OCI-LY7 (cell line): Measurements from ENCODE around the gene WDR82. TPM values are rescaled to one million over a fixed set of nuclear protein-coding genes. Genes with fewer than 3 reads are reported as not detected.

Experiments
- BruUV-seq: library from RNA; stranded (reverse); fragments of 400-500 nt; replicated peaks from 2 replicates; lab custom pipeline; 2021; lab: Mats Ljungman, UMichigan
- CTCF ChIA-PET: fragments of 300-600 bp; sonication (Branson Sonifier 250); formaldehyde crosslinking; loops from one replicate; lab custom pipeline; 2022; ENCODE audit warnings: antibody characterized with exemption; ENCODE audit not compliant: unreplicated experiment; lab: Charles Lee
- POLR2A ChIA-PET: fragments of 300-600 bp; sonication (Branson Sonifier 250); formaldehyde crosslinking; loops from one replicate; lab custom pipeline; 2022; ENCODE audit warnings: antibody characterized with exemption; lab: Charles Lee
- DNase-seq: peaks from one replicate; pipeline ENCODE4 v3.0.0-alpha.2; 2015; ENCODE audit warnings: low spot score
- H2AFZ ChIP-seq: fragments of 200-600 bp; sonication (generic), shearing (Covaris generic); 2 replicates; pipeline ENCODE4 v1.6.1; 2014; ENCODE audit warnings: mild to moderate bottlenecking, antibody characterized with exemption, low read length, moderate library complexity
- H3K27ac ChIP-seq: fragments of 200-600 bp; sonication (generic); 2 replicates; pipeline ENCODE4 v1.5.1; 2014; ENCODE audit warnings: mixed run types, low read depth, mild to moderate bottlenecking, moderate library complexity, low read length, inconsistent platforms; ENCODE audit not compliant: poor library complexity, severe bottlenecking
- H3K36me3 ChIP-seq: fragments of 200-600 bp; sonication (generic); 2 replicates; pipeline ENCODE4 v1.6.1; 2014; ENCODE audit warnings: mild to moderate bottlenecking, antibody characterized with exemption, low read length, moderate library complexity, mixed read lengths; ENCODE audit not compliant: insufficient read depth
- H3K4me1 ChIP-seq: fragments of 200-600 bp; sonication (generic); 2 replicates; pipeline ENCODE4 v1.5.1; 2014; ENCODE audit warnings: mild to moderate bottlenecking, low read length; ENCODE audit not compliant: insufficient read depth, poor library complexity, severe bottlenecking
- H3K4me2 ChIP-seq: fragments of 200-600 bp; sonication (generic); 2 replicates; pipeline ENCODE4 v1.6.1; 2014; ENCODE audit warnings: mild to moderate bottlenecking, low read length
- H3K4me3 ChIP-seq: fragments of 200-600 bp; sonication (generic); 2 replicates; pipeline ENCODE4 v1.5.1; 2014; ENCODE audit warnings: mild to moderate bottlenecking, low read depth, low read length; ENCODE audit not compliant: poor library complexity, severe bottlenecking
- H3K79me2 ChIP-seq: fragments of 200-600 bp; sonication (generic); 2 replicates; pipeline ENCODE4 v1.6.1; 2016; ENCODE audit warnings: low read depth, mild to moderate bottlenecking, low read length, moderate library complexity, mixed read lengths; ENCODE audit not compliant: insufficient read depth
- H3K9me2 ChIP-seq: fragments of 200-600 bp; sonication (generic); 2 replicates; pipeline ENCODE4 v1.6.1; 2016; ENCODE audit warnings: mild to moderate bottlenecking, low read length, mixed read lengths; ENCODE audit not compliant: insufficient read depth
- H3K9me3 ChIP-seq: fragments of 200-600 bp; sonication (generic); 2 replicates; pipeline ENCODE4 v1.6.1; 2014; ENCODE audit warnings: mild to moderate bottlenecking, mixed run types, low read length, mixed read lengths
- H4K20me1 ChIP-seq: fragments of 200-600 bp; sonication (generic); 2 replicates; pipeline ENCODE4 v1.6.1; 2014; ENCODE audit warnings: mild to moderate bottlenecking, antibody characterized with exemption, low read length, moderate library complexity, mixed read lengths; ENCODE audit not compliant: insufficient read depth
- CTCF ChIP-seq: fragments of 200-600 bp; sonication (generic); conservative IDR thresholded peaks from 2 replicates; pipeline ENCODE4 v1.5.1; 2014; ENCODE audit warnings: mild to moderate bottlenecking, antibody characterized with exemption, low read length, moderate library complexity, mixed read lengths
- EZH2phosphoT487 ChIP-seq: fragments of 200-600 bp; sonication (generic); IDR thresholded peaks from 2 replicates; pipeline ENCODE4 v1.6.1; 2018; ENCODE audit warnings: low read depth, borderline replicate concordance, mild to moderate bottlenecking, mixed run types, antibody characterized with exemption, low read length, moderate library complexity, mixed read lengths
- intact Hi-C: fragments of 100-400 bp; cut with micrococcal nuclease; formaldehyde crosslinking; loops from one replicate; pipeline ENCODE4 v1.10.0; 2022; ENCODE audit not compliant: unreplicated experiment
- total RNA-seq, 2 experiments: library from RNA; depleted of rRNA in 1 of 2; stranded (reverse); fragments of >200 nt in 1 of 2; shearing (Covaris generic) in 1 of 2; gene quantifications; 2 replicates each; pipeline ENCODE4 v1.2.3, GENCODE V29; 2014 to 2022

Gene WDR82
- total RNA-seq, 2 experiments from 2014 or later = 38.5 to 67.9 TPM

GRCh38 chr3:52259035-52259434 is 19.4 kb downstream of the WDR82 start:
- POLR2A ChIA-PET = interaction anchor here (1.3 kb wide), 1 partner anchor 12 kb away, joined by 4 read pairs; no protein-coding TSS in a partner anchor
- no peak for TF ChIP-seq EZH2phosphoT487
- no peak for TF ChIP-seq CTCF
- Histone ChIP-seq H3K9me3 (no peaks in the 10 kb centered on the region), H4K20me1 (no peaks in the 10 kb centered on the region), H3K79me2 (peaks cover 16% of the 10 kb centered on the region; the same call in 1 of the 2 replicates), H3K27ac (no peak overlapping the region), H3K4me3 (no peak overlapping the region), H3K4me2 (no peak overlapping the region), H3K9me2 (no peaks in the 10 kb centered on the region), H2AFZ (no peak overlapping the region), H3K4me1 (peaks cover 6% of the 10 kb centered on the region), H3K36me3 (peaks cover 99% of the 10 kb centered on the region)
- BruUV-seq = no TSS peak
- DNase-seq = no peak
- CTCF ChIA-PET = no interaction called here
- intact Hi-C loops = no loop called here

- H3K4me3 ChIP-seq = no peak overlapping the region
- H3K4me1 ChIP-seq = peaks cover 17% of the 10 kb centered on the region
- H3K79me2 ChIP-seq = peaks cover 13% of the 10 kb centered on the region; the same call in 1 of the 2 replicates
- DNase-seq = no peak
- H3K36me3 ChIP-seq = peaks cover 96% of the 10 kb centered on the region
- no TSS peak for BruUV-seq
- H4K20me1 ChIP-seq = no peaks in the 10 kb centered on the region
- H3K4me2 ChIP-seq = no peak overlapping the region
- intact Hi-C loops = no loop called here
- TF ChIP-seq CTCF = no peak
- TF ChIP-seq EZH2phosphoT487 = no peak
- no peak overlapping the region for H2AFZ ChIP-seq
- no peaks in the 10 kb centered on the region for H3K9me2 ChIP-seq
- no peaks in the 10 kb centered on the region for H3K9me3 ChIP-seq
- ChIA-PET CTCF (no interaction called here), POLR2A (no interaction called here)
- no peak overlapping the region for H3K27ac ChIP-seq
Measured at GRCh38 chr3:52257911-52258310, 20.5 kb downstream of the WDR82 start.

- Histone ChIP-seq H3K9me3 (no peaks in the 10 kb centered on the region), H3K4me3 (no peak overlapping the region), H3K4me1 (peaks cover 23% of the 10 kb centered on the region), H4K20me1 (no peaks in the 10 kb centered on the region), H3K79me2 (peaks cover 8% of the 10 kb centered on the region; the same call in 1 of the 2 replicates), H3K9me2 (no peaks in the 10 kb centered on the region), H3K36me3 (peaks cover 96% of the 10 kb centered on the region), H3K27ac (no peak overlapping the region), H3K4me2 (no peak overlapping the region), H2AFZ (no peak overlapping the region)
- DNase-seq = no peak
- CTCF ChIA-PET = no interaction called here
- intact Hi-C loops = no loop called here
- BruUV-seq = no TSS peak
- no peak for TF ChIP-seq EZH2phosphoT487
- no peak for TF ChIP-seq CTCF
- POLR2A ChIA-PET = interaction anchor here (1.3 kb wide), 1 partner anchor 31 kb away, joined by 3 read pairs; the partner anchor contains the start of gene TLR9
Measured at GRCh38 chr3:52256622-52257021, 21.8 kb downstream of the WDR82 start.
